Regular cardiac myocyte (primary cell): ENCODE measurements around the gene C1QTNF2. TPM values are rescaled to one million over a fixed set of nuclear protein-coding genes. Genes with fewer than 3 reads are reported as not detected.

Source experiments
- total RNA-seq: library from RNA; depleted of rRNA; stranded (reverse); fragments of >200 nt; gene quantifications from 2 replicates; pipeline ENCODE4 v1.2.3, GENCODE V29; 2014

The C1QTNF2 gene, protein sequence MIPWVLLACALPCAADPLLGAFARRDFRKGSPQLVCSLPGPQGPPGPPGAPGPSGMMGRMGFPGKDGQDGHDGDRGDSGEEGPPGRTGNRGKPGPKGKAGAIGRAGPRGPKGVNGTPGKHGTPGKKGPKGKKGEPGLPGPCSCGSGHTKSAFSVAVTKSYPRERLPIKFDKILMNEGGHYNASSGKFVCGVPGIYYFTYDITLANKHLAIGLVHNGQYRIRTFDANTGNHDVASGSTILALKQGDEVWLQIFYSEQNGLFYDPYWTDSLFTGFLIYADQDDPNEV
- total RNA-seq = 0.28 and 0.58 TPM in 2 replicates

DNA sequence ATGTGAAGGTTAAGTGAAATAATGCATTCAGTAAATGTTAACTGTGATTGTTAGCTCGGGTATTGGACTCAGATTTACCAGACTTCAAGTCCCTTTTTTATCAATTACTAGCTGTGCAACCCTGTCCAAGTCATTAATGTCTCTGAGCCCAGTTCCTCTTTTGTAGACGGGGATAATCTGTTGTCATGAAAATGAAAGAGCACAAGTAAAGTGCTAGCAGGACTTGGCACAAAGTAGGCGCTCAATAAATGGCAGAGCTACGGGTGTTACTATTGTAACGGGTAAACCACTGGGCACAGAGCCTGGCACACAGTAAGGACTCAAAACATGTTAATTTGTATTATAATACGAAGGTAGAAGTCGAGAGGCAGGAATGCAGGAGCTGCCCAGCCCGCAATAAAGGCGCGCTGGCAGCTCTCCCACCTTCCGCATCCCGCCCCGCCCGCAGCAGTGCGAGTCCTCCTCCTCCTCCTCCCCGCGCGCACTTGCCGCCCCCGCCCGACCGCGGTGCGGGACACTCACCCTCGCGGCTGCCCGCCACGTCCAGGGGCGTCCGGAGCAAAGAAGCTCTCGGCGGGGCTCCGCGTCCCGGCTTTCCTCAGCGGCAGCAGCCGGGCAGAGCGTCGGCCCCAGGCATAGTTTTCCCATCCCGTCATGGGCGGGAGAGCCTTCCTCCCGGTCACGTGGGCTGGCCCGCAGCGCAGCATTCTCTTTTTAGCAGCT is at the start of gene C1QTNF2:
Gene C1QTNF2 (minus strand): TSS at position 637 of the 723 bp plus-strand sequence. CDS start 15,615 bp downstream, outside the sequence.

DNA sequence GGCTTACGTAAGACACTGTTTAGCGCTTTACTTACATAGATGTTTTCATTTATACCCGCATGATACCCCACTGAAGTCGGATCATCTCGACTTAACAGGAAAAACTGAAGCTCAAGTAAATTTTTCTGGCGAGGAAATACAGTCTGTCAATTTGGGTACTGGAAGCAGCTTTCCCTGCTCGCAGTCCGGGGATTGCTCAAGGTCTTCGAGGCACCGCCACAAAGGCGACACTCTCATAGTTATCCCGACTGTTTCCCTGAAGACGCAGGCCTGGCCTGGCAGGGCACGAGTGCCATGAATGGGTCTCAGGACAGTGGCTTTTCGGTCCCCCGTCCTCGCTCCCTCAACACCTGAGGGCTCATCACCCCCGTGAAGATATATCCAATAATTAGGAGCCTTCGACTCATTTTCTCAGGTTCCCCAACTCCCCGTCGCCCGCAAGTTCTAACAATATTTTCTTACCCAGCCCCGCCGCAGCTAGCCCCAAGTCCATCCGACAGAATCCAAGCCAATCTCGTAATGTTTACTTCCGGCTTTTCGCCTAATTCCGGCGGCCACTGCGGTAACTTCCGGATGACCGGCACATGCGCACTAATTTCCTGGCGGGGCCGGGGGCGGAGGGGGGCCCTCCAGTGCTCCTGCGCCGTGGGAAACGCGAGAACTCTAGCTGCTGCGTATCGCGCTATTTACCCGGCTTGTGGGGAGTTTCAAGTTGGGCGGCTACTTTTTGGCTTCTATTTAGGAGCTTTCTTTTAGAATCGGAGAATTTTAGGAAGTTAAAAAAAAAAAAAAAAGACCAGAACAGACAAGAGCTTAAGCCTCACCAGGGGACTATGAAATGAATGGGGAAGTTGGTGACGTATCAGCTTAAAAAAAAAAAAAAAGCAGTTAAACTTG is 48.4 kb upstream of the C1QTNF2 start, which contains the start of gene SLU7:
Gene SLU7 (minus strand): TSS at position 521 of the 897 bp plus-strand sequence. CDS start 3,787 bp downstream, outside the sequence.

DNA sequence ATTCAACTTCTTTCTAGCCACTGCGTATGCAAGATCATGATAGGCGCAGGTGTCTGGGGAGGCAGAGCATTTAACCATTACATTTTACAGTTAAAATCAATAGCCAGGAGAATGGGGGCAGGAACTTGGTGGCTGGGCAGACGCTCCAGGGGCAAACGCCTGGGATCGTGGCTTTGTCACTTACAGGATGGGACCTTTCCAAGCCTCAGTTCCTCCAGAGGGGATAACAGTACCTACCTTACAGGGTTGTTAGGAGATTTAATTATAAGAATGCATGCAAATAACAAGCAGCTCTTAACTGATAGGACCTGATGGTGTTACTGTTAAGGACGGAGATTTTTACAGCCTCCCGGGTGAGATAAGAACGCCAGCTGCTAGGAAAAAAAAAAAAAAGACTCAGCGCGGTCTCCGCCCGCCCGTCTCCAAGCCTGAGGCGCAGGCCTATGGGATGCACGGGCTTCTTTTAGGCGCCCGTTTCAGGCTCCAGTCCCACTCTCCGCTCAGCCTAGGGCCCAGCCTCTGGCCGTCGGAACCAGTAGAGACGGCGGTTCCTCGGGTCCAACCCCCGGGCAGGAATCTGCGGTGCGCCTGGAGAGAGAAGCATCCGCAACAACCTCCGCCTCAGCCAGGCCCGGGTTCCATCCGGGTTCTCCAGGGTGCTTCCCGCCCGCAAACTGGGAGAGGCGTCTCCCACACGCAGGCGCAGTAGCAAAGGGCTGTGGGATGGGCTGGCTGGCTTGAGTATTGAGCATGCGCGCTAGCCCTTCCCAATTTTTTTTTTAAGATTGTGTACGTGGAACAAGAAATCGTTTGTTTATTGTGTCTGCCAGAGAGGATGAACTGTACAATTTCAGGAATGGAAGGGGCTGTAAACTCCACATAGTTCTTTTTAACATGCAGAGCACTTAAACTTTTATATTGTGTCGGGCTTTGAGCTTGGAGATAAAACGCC is 29.3 kb upstream of the C1QTNF2 start, which contains the start of gene FAM200C:
Gene FAM200C (minus strand): TSS at position 653 of the 952 bp plus-strand sequence. CDS start 4,564 bp downstream, outside the sequence.

DNA sequence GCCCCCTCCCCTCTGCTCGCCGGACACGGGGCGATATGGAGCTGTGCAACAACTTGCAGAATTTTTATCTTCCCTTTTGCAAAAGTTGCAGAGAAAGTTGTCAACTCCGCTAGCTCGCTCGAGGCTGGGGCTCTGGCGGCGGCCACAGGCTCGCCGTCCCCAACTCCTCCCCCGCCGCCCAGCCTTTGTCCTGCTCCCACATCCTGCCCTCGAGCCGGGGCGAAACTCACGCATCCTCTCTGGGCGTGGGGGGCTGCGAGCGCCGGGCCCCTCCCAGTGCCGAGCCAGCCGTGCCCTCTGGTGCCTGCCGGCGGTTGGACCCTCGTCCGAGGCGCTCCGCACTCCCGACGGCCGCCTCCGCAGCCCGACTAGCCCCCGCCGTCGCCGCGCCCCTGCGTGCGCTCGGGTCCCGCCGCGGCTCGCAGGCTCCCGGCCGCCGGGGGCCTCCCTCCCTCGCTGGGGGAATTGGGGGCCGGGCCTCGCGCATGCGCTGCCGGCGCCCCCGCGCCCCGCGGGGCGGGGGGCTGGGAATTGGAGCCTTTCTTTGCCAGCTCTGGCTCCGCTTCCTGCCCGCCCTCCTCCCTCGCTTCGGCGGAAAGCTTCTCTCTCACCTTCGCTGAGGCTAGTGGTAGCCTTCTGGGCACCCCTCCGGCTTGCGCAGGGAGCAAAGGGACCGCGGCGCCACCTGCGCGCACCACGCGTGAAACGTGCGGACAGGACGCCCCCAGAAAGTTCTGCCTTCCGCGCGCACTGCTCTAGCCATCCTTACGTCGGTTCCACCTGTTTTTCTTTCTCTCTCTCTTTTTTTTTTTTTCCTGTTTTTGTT is 58.1 kb downstream of the C1QTNF2 start, which contains the start of gene CCNJL:
Gene CCNJL (minus strand): TSS at position 431 of the 826 bp plus-strand sequence. CDS start 641 bp downstream, outside the sequence.

Other genes with a start within 250 kb of the C1QTNF2 start
- gene FABP6, start 141.1 kb downstream of the C1QTNF2 start, total RNA-seq = 0.19 TPM in 1 of 2 replicates, not detected in the other
- gene CCNJL, start 58.1 kb downstream of the C1QTNF2 start, total RNA-seq = 0.58 and 0.85 TPM in 2 replicates
- gene FAM200C, start 29.4 kb upstream of the C1QTNF2 start, total RNA-seq = 6.3 and 6.5 TPM in 2 replicates
- 91.9 and 93.9 TPM in 2 replicates for gene SLU7, start 48.5 kb upstream of the C1QTNF2 start, total RNA-seq
- 107 and 449 TPM in 2 replicates for gene PTTG1, start 51.2 kb upstream of the C1QTNF2 start, total RNA-seq